Left ventricle myocardium inferior (tissue), 1 donor: ENCODE data around the gene EEF1AKMT2. TPM values are rescaled to one million over a fixed set of nuclear protein-coding genes. Genes with fewer than 3 reads are reported as not detected.
"Not testable (repeated sequence)": the region's sequence is repeated elsewhere in the genome, so short reads cannot be mapped to it uniquely, and the experiment has no call there.

Experiments
- DNase-seq: peaks from one replicate; pipeline ENCODE4 v3.0.0-alpha.2; 2020
- H3K27ac ChIP-seq: fragments of 200-600 bp; replicated peaks from 2 replicates; pipeline ENCODE4 v1.8.0; 2021
- H3K27me3 ChIP-seq: fragments of 200-600 bp; 2 replicates; pipeline ENCODE4 v1.8.0; 2021; ENCODE audit warnings: low read depth
- H3K36me3 ChIP-seq: fragments of 200-600 bp; 2 replicates; pipeline ENCODE4 v1.8.0; 2021
- H3K4me1 ChIP-seq: fragments of 200-600 bp; 2 replicates; pipeline ENCODE4 v1.8.0; 2021
- H3K4me3 ChIP-seq: fragments of 200-600 bp; 2 replicates; pipeline ENCODE4 v1.8.0; 2021; ENCODE audit warnings: mild to moderate bottlenecking, moderate library complexity
- H3K9me3 ChIP-seq: fragments of 200-600 bp; replicated peaks from 2 replicates; pipeline ENCODE4 v1.8.0; 2021
- intact Hi-C: fragments of 100-400 bp; cut with micrococcal nuclease; formaldehyde crosslinking; loops from one replicate; pipeline ENCODE4 v1.11.0; 2022
- total RNA-seq: library from RNA; stranded (reverse); fragmentation: NEBNext Ultra II Directional; extraction: Animal tissue kit (Norgen Biotek cat#: 25700); gene quantifications from one replicate; pipeline ENCODE4 v1.2.1, GENCODE V29; 2021
- TF ChIP-seq, protein P1 (sequence below): fragments of 200-600 bp; IDR thresholded peaks from 2 replicates; pipeline ENCODE4 v1.8.0; 2021; ENCODE audit warnings: antibody characterized with exemption, mild to moderate bottlenecking, borderline replicate concordance
- donor health status: DM: no; HTN: yes; CAD: no; lungs with severe emphysema.

EEF1AKMT2 gene
- total RNA-seq, 1 donor from 2014 or later = 13.8 TPM

DNA sequence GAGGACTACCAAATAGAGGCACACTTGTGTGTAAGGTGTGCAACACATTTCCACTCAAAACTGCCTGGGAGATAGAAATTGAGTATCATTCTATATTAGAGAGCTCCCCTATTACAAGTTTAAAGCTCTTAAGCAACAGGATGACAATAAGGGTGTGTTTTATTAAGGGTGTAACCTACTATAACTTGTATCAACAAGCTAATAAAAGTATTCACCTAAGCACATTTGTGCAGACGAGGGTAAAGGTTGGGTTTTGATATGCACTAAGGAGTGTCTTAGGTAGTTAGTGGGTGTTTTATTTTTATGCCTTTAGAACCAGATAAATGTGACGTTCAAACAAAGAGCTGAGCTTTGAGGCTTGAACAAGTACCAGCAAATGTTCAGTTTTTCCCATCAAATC, 44.7 kb downstream of the EEF1AKMT2 start:
- Histone ChIP-seq H3K27ac (no peak overlapping the region), H3K27me3 (no peaks in the 10 kb centered on the region), H3K36me3 (peaks cover 16% of the 10 kb centered on the region), H3K4me3 (no peak overlapping the region), H3K9me3 (no peaks in the 10 kb centered on the region), H3K4me1 (peaks cover 32% of the 10 kb centered on the region)
- DNase-seq = no peak
- TF ChIP-seq, protein P1, sequence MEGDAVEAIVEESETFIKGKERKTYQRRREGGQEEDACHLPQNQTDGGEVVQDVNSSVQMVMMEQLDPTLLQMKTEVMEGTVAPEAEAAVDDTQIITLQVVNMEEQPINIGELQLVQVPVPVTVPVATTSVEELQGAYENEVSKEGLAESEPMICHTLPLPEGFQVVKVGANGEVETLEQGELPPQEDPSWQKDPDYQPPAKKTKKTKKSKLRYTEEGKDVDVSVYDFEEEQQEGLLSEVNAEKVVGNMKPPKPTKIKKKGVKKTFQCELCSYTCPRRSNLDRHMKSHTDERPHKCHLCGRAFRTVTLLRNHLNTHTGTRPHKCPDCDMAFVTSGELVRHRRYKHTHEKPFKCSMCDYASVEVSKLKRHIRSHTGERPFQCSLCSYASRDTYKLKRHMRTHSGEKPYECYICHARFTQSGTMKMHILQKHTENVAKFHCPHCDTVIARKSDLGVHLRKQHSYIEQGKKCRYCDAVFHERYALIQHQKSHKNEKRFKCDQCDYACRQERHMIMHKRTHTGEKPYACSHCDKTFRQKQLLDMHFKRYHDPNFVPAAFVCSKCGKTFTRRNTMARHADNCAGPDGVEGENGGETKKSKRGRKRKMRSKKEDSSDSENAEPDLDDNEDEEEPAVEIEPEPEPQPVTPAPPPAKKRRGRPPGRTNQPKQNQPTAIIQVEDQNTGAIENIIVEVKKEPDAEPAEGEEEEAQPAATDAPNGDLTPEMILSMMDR = no peak
- intact Hi-C loops = loop anchor here (5.0 kb wide), 1 partner anchor 205 kb away; no protein-coding TSS in a partner anchor

DNA sequence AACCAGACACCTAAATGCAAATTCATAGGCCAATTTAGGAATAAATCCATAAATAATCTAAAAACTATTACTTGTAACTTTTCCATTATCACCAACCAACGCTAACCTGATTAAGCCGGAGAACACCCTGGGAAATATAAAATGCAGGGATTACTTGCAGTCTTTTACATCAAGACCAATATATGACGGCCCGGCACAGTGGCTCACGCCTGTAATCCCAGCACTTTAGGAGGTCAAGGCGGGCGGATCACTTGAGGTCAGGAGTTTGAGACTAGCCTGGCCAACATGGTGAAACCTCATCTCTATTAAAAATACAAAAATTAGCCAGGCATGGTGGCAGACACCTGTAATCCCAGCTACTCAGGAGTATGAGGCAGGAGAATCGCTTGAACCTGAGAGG, 45.2 kb downstream of the EEF1AKMT2 start:
- DNase-seq, H3K27me3 ChIP-seq, H3K9me3 ChIP-seq, H3K4me3 ChIP-seq, H3K27ac ChIP-seq: not testable (repeated sequence)
- peaks cover 16% of the 10 kb centered on the region for H3K36me3 ChIP-seq
- intact Hi-C loops = loop anchor here (5.0 kb wide), 1 partner anchor 204 kb away; no protein-coding TSS in a partner anchor
- peaks cover 37% of the 10 kb centered on the region for H3K4me1 ChIP-seq

DNA sequence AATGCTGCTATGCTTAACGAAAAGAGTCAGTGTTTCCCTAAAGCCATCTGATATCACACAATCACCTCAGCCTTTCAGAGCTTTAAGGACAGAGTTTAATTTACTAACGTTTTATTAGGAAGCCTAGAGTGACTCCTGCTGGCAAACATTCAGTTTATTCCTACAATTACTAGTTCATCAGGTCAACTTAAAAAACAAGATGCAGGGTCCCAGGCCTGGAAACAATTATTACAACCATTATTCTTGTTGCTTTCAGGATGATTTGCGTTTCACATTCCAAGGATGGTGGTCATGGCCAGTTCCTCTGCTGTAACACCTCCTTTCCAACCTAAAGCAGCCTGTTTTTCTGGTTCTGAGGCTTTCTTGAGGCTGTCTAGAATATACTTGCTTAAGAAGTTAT, 46.0 kb downstream of the EEF1AKMT2 start:
- intact Hi-C loops = loop anchor here (5.0 kb wide), 1 partner anchor 203 kb away; no protein-coding TSS in a partner anchor
- DNase-seq = no peak
- peaks cover 16% of the 10 kb centered on the region for H3K36me3 ChIP-seq
- no peak overlapping the region for H3K4me3 ChIP-seq
- H3K9me3 ChIP-seq = no peaks in the 10 kb centered on the region
- H3K27me3 ChIP-seq = no peaks in the 10 kb centered on the region
- peaks cover 45% of the 10 kb centered on the region for H3K4me1 ChIP-seq
- H3K27ac ChIP-seq = peak overlapping the region; percentile 93
- TF ChIP-seq, protein P1 = peak; percentile 63

DNA sequence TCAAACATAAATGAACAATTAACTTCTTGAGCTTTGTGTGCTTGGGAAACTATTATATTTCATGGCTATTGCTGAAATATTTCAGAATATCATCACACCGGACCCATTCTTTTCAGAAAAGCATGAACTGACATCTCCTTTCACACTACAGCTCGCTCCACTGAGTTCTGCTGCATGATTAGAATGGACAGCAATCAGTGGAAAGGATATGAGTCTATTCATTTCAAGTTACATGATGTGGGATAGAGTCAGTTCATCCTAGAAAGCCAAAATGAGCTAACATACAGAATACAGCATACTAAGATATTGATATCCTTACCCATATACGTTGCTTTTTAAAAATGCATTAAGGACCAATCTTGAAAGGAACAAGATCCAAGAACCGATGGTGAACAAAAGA, 46.4 kb downstream of the EEF1AKMT2 start:
- DNase-seq = no peak
- TF ChIP-seq, protein P1 = no peak
- Histone ChIP-seq H3K4me1 (peaks cover 49% of the 10 kb centered on the region), H3K36me3 (peaks cover 14% of the 10 kb centered on the region), H3K9me3 (no peaks in the 10 kb centered on the region), H3K4me3 (peak overlapping the region; percentile 82), H3K27ac (peak overlapping the region; percentile 93), H3K27me3 (no peaks in the 10 kb centered on the region)
- intact Hi-C loops = loop anchor here (5.0 kb wide), 1 partner anchor 203 kb away; no protein-coding TSS in a partner anchor

DNA sequence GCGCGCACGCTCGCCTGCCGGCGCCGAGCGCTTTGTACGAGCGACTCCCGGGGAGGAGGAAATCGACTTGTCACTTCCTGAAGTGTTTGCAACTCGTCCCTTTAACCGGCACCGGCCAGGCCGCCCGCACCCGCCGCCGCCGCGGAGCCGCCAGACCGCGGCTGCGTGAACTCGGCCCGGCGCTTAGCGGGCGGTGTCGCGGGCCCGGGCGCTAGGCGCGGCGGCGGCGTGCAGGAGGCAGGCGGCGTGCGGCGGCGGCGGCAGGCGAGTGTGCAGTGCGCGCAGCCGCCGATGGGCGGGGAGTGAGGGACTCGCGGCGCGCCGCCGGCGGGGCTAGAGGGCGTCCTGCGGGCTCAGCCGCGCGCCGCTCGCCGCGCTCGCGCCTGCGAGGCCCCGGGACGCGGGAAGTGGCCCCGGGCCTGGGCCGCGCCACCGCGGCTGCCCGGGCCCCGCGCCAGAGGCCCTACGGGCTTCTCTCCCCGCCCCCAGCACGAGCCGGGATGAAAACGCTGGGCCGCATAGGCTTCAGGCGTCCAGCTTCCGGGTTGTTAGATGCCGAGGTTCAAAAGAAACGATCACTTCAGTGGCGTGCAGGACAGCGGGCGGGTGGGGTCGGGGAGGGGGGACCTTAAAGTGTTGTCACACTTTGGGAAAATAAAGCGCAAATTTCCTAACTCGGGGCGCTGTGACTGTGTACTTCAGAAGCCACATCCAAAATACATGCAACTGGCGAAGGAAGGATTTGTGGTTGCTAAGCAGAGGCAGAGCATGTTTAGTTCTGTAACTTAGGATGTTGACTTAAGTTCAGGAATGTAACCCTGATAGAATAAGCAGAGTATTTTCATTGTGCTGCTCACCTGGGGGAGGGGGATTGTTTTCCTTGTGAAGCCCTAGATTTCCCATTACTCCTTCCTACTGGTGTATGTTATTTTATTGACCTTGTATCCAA, 47.3 kb downstream of the EEF1AKMT2 start, which contains the start of gene FAM53B:
TSS of gene FAM53B (minus strand) at position 277 of the 949 bp plus-strand sequence. CDS start 37,665 bp downstream, outside the sequence.
- Histone ChIP-seq H3K4me1 (peaks cover 58% of the 10 kb centered on the region), H3K36me3 (peaks cover 10% of the 10 kb centered on the region), H3K4me3 (peak within 1 kb of the TSS; percentile 82), H3K27ac (peak within 1 kb of the TSS; percentile 93), H3K27me3 (no peaks in the 10 kb centered on the region), H3K9me3 (no peaks in the 10 kb centered on the region)
- TF ChIP-seq, protein P1 = peak; percentile 27
- DNase-seq = peak; percentile 89
- intact Hi-C loops = loop anchor here (5.0 kb wide), 3 partner anchors 42 to 202 kb away; no protein-coding TSS in a partner anchor
